Dermis microvascular lymphatic vessel endothelial cell (primary cell): ENCODE data around the gene MEF2C. TPM values are rescaled to one million over a fixed set of nuclear protein-coding genes. Genes with fewer than 3 reads are reported as not detected.

ENCODE experiments used
- DNase-seq, 2 donors: peaks; one replicate each; pipeline versions ENCODE4 v3.0.0 to v3.0.0-alpha.2; 2010; ENCODE audit warnings: low read depth in 2 of 2
- total RNA-seq: library from RNA; depleted of rRNA; stranded (reverse); fragments of >200 nt; gene quantifications from 2 replicates; pipeline ENCODE4 v1.2.1, GENCODE V29; 2014

MEF2C gene
- total RNA-seq, 1 donor from 2014 or later, result 118 TPM

DNA sequence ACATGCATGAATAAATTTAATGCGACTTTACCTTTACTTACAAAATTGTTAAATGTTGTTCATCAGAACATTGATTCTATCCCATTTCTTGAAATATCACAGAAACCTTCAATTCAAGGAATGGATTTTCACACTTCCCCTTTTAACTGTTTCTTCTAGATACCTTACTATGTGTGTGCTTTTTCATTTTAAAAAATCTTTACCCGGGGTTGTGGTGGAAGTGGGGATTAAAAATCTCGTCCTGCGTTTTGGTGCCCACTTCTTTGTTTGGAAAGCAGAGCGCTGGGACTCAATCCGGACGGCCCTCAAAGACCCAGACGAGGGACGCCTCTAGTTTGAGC lies 5.8 kb upstream of the MEF2C start:
- no peak for DNase-seq

DNA sequence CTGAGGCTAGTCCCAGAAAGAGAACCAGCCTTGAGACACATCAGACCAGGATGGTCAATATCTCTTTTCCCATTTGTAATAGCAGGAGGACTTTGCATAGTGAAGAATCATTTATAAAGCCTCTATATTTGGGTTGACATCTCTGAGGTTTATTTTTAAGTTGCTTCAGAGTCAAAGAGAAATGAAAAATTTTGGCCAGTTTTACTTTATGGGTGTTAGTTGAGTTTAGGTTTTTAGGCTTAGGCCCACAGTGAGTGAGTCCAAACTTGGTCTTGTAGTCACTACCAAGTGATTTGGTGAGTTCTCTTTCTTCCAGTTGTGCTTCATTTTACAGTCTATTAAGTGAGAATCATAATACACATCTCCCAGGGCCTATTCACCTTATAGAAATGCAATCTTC lies 5.3 kb upstream of the MEF2C start:
- DNase-seq, result no peak

DNA sequence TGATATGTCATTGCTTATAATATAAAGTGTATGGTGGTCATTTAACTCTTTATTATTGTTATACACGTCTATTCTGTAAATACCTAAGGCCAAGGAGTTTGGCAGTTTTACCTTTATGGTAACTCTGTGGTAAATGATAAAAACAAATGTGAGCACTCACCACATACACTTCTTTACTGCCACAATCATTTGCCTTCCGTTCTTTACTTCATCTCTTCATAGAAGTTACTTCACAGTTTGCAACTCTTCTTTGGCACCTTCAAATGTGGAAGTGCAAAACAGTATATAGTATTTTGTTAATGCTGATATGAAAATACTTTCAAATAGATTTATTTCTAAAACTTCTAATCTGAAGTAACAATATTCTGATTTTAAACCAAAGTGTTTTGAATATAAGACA lies 4.4 kb upstream of the MEF2C start:
- no peak for DNase-seq

DNA sequence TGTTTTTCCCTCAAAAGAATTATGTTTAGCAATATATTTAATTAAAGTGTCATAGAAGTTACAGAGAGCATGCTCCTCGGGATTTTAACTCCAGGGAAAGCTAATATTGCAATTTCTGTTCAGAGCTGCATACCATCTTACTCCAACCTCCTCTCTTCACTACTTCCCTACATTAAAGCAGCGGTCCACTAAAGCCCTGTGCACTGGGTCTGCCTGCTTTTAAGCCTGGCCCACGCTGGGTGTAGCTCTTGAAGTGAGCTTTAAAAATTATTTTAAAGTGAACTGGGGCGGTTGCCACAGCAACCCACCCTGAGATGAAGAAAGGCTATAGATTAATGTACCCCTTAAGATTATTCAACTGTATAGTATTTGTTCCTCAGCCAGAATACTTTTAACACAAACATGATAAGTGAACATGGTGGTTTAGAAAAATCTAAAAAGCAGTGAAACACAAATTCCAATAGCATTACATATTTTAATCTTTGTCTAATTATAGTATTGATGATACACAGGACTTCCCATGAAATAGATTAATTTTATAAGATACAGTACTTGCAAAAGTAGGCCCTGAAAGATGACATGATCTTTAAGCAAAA lies 3.9 kb upstream of the MEF2C start:
- no peak for DNase-seq

DNA sequence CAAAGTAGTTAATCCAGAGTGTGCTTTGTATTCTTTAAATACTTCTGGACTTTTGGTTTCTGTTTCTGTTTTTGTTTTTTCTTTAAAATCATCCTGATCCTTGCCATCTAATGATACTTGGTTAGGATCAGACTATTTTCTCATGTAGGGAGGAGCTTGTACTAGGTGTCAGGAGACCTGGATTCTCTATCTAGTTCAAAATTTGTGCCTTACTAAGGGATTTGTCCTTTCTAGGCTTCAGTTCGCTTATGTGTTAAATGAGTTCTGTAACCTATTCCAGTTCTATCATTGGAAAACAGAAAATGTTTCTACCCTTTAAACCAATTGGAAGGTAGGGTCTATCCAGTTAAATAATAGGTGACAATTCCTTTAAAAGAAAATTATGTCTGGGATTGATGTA lies 3.3 kb upstream of the MEF2C start:
- no peak for DNase-seq

DNA sequence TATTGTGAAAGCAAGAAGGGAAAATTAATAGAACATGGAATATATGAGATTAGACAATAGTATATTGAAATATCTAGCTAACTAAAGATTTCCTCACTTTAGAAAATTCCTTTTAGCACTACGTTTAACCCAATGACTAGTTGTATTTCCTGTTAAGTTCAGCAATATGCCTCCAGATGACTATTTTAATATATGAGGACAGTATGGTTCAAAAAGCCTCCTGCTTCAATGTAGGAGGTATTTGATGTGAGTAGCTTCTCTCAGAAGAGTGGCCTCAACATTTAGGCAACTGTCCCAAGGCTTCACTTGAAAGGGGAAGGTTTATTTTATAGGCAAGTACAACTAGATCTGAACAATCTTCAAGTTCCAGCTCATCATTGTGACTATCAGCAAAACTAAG lies 2.0 kb upstream of the MEF2C start:
- DNase-seq, result no peak

DNA sequence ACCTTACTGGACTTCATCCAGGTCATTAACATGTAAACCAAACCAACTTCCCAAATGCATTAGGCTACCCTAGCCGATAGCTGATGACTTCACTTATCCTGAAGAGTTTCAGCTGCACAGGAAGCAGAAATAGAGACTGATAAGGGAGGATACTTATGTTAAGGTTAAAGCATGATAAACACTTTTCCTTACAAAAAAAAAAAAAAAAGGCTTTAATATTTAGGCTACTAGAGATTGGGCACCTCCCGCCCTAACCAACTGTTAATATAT lies 1.6 kb upstream of the MEF2C start:
- peak in 1 of 2 donors; percentile 77 for DNase-seq

DNA sequence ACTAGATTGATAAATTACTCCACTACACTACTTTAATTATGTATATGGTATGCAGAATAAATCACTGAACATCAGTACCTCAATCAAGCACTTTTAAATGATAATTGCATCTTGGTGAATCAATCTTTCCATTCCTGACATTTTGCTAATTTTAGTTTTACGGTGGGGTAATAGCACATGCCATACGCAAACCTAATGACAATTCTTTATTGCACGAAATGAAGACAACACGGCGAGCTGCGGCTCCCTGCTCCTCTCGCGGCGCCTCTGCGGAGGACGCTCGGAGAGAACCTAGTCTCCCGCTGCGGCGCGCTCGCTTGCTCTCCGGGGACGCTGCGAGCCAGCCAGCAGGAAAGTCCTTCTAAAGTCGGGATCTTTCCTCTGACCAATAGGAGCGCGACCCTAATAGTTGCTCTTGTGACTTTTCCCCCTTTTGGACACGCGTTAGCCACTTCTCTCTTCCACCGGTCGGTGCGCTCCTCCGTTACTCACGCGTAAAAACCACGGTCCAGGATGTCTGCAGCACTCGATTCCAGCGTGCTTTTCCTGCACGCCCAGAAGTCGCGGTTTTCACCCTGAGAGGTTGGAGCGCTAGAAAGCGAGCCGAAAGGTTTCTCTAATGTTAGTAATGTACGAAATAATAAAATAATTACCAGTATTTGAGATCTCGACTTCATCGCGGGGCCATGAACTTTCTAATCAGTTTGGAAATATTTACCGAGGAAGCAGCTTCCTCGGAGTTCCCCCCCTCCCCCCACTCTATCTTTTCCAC lies 1.0 kb upstream of the MEF2C start:
- peak; percentile 70 to 83 for DNase-seq

DNA sequence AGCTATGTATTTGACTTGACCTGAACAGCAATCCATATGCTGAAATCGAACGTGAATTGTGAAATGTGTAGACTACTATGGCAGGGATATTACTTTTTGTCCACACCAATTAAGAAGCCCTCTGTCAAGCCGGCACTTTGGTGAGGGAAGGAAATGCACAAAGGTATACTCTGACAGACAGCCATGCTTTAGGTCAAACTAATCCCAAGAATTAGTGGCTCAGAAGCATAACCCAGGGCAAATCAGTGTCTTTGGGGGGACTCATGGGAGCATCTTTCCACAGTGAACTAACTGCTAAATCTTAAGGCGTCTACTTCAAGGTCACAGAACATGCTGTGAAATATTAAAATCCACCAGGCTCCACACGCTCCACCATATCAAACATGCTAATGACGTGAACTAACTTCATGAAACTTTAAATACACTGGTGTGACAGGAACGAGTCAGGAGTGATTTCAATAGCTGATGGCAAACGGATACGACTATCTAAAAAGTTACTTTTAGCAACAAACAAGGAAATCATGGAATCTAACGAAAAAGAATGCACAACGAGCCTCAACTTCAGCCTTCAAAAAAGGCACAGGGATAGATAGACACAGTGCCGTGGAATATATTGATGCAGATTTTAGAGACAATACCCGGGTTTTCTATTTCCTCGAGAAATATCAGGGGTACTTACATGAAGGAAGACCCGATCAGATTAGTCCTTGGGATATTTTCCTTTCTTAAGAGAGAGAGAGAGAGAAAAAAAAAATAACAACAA lies 527 bp downstream of the MEF2C start:
- DNase-seq, result peak in 1 of 2 donors; percentile 35

DNA sequence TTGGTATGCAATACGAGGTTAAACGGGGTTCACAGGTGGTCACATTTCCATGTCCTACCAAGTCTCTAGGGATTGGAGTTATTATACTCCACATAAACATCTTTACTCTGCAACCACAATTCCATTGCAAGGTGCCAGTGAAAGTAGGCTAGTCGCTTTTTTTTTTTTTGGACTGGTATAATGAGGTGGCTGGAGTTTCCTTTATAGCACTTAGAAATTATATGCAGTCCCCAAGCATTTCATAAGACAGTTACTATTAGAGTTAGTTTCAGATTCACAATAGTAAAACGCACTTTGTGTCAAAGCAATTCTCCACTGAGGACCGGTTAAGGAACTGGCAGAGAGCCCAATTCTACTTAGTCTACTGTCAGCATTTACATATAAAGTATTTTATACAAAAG lies 1.4 kb downstream of the MEF2C start:
- DNase-seq, result peak; percentile 43 to 58

DNA sequence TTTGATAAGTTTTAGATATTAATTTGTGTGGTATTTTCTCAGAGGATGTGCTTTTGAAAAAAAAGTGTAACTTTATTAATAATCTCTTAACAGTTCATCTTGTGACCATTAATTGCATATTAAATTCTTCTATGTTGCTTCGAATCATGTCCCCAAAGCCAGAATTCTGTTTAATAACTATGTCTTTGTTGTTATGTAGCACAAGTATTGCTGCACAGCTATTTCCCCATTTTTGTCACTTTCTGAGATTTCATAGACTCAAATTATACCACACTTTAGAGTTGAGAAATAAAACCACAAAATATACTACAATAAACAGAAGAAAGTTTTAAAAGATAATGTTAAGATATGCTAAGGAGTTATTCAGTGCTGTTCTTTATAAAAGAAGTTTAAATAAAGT lies 2.8 kb downstream of the MEF2C start:
- DNase-seq, result no peak

DNA sequence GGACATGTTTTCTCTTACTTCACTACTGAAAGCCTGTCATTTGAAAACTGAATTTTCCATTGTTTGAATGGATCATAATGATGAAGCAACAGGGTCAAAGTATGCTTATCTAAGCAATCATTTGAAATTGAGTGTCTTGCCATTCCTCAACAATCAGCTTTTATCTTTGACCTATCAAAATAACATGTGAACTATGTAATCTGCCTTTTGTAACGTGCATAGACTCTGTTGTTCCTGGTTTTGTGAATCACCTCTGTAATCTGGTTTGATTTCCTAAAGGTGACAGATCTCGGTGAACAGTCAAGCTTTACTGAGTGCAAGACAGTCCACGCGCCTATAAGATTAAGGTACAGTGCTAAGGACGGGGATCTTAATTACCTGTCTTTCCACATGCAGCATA lies 3.3 kb downstream of the MEF2C start:
- peak in 1 of 2 donors; percentile 57 for DNase-seq

DNA sequence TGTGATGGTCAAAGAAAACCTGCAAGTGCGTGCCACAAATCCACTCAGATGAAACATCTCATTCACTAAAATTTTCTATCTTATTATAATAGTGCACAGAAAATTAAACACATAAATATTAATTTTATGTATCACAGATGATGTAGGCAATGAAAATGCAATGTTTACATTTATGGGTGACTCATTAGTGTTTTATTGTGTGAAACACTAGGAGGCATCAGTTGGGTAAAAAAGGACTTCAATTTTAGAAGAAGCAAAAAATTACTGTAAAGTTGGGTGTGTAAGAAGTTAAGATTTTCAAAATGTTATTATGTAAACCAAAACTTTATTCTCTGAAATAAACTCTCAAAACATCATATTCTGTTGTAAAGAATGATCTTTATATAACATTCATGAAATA lies 4.0 kb downstream of the MEF2C start:
- DNase-seq, result peak in 1 of 2 donors; percentile 51

DNA sequence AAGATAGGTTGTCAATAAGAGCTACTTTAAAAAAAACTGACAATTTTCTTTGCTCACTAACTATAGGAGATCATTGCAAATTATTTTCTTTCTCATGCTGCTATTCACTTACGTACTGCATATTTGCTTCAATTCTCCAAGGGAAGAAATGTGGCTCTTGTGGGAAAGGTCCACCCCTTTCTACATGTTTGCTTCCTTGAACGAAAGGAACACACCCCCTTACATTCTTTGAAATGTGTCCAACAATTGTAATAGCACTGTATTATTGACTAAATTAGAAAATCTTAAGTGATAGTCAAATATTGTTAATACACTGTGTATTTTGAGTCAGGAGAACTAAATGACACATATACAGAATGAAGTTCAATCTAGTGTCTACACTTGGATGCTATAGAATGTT lies 5.2 kb downstream of the MEF2C start:
- peak in 1 of 2 donors; percentile 68 for DNase-seq

DNA sequence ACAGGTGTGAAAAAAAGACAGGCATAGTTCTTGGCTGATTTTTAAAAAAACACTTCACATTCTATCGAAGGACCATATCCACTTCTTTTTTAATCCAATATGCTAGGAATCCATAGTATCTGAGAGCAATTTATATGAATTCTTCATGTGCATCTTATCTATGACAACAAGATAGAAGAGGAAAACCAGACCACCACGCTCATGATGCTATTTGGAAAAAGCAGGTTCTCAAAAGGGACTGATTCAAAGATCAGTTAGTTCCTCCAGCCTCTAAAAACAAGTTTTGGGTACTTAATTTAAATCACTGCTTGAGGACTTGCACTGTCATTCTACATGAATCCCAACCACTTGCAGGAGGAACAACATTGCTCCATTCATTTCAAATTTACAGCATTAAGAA lies 6.3 kb downstream of the MEF2C start:
- no peak for DNase-seq

DNA sequence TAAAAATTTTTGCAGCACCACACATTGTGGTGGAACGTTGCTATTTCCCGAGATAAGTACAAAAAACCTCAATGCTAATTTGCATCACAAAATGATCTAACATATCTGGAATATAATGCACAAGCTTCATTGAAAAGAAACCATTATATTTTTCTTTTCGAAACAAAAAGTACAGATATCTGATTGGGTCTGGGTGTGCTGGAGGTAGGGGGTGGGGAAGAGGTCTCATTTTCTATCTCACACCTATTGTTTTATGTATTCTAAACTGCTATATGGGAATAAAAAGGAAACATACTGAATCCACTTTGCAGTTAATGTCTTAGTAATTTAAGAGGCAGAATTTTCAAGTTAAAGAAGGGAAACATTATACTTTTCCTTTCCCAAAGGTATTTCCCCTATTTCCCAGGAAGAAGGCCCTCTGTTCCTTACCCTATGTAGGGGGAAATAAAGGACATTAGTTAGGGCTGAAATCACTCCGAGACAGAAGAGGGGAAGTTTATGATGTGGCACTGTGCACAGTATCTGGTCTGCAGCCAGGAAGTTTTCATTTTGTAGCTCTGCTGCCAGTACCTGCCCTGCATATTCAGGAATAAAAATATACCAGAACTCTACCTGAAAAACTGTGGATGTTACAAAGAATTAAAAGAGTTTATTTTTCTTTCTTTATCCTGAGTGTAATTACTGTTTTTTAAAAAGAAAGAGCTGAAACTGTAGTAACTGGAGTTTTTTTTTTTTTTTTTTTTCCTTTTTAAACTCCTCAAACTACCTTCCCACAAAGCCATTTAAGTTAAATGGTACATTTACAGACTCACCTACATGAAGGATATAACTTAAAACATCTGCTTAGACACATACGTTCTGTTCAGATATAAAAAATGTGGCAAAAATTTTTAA lies 7.4 kb downstream of the MEF2C start:
- peak in 1 of 2 donors; percentile 56 for DNase-seq

DNA sequence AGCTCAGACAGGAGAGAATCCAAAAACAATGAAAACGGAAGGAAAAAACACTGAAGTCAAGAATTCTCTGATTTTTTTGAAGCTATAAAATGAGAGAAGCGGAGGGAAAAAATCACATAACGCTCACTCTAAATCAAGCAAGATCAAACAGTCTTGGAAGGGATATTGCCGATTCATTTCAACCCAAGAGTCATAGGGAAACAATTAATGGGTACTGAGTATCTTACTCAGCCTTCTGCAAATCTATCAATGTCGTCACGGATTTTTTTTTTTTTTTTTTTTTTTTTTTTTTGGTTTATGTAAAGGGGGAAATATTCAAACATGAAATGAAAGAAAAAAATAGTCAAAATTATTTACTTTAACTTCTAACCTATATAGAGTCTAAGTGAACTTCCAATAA lies 9.5 kb downstream of the MEF2C start:
- no peak for DNase-seq

DNA sequence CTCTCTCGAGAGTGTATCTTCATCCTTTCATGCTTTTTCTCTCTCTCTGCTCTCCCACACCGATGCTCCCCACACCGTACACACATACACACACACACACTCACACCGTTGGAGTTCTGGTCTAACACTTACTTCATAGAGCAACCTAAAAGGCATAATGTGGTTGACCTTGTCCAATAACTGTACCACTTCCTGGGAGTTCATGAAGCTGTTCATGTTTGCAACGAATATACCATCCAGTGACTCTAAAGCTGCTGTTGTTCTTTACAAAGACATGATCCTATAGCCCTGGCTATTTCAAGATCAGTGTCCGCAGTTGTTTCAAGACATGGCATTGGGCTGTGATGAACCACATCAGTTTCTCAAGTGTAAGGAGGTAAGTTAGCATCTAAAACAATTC lies 10.0 kb downstream of the MEF2C start:
- DNase-seq, result no peak

DNA sequence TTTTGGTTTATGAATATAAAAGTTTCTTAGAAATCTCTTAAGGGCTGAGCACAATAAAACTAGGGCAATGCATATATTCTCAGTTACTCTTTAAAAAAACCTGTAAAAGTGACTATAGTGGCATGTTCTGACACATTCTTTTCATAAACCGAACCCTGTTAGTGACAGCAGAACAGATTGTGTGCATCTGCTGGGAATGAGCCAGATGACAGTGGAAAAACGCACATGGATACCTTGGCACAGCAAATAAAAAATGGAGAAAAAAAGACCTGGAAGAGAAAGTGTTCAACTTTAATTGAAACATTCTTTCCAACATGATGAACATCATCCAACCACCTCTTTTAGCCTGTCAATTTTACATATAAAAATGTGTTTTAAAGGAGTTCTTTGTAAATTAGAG lies 12.7 kb downstream of the MEF2C start:
- peak in 1 of 2 donors; percentile 87 for DNase-seq

DNA sequence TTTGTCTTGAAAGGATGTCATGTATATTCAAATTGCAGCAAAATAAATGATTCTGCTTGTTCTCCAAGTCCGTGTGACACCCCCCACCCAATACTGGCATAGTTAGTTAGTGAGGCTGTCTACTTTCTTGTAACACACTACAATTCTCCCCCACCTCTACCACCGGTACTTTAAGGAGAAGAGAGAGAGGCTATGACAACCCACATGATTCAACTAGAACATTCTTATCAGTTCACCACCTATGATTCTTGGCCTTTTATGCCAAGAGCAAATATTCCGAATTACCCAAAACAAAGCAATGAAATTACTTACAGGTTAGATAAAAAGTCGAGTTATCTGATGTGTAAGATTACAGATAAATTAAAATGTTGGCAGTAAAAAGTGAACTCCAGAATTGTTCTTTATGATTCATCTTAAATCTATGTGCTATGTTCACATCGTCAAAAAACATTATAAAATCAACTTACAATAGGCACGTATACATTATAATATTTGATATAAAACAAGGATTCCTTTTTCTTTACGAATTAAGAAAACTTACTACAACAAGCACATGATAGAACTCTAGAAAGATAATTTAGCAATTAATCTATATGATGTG lies 14.4 kb downstream of the MEF2C start:
- DNase-seq, result no peak

DNA sequence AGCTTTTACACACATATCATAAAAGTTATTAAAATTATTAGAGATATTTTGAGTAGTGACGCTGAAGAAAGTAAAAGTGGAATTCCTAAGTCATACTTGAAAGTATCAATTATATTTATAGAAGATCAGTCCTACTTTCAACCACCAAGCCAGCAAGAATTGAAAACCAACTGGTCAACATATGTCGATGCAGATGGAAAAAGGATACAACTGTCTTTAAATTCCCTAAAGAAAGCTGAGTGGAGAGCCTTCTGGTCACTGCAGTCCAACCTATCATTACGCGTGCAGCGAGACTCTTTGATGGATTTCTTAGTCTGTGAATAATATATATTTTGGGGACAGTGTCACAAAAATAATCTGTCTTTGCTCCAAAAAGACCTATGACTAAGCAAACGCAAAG lies 15.3 kb downstream of the MEF2C start:
- DNase-seq, result no peak

DNA sequence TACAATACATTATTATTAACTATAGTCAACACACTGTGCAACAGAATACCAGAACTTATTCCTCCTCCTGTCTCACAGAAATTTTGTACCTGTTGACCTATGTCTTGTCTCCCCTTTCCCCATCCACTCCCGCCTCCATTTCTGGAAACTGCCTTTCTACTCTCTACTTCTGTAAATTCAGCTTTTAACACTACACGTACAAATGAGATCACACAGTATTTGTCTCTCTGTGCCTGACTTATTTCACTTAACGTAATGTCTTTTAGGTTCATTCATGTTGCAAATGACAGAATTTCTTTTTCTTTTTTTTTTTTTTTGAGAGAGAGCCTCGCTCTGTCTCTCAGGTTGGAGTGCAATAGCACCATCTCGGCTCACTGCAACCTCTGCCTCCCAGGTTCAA lies 19.5 kb downstream of the MEF2C start:
- no peak for DNase-seq
